GM19035 (cell line): ENCODE measurements around the gene DISC1.
"Not testable (repeated sequence)": the region's sequence is repeated elsewhere in the genome, so short reads cannot be mapped to it uniquely, and the experiment has no call there.

ENCODE experiments used
- ATAC-seq: cut with Tn5 transposase; IDR thresholded peaks from one replicate; pipeline ENCODE4 v1.9.1; 2021; ENCODE audit not compliant: unreplicated experiment

Gene DISC1

GRCh38 chr1:231666937-231667608, 40.5 kb downstream of the DISC1 start:
- no peak for ATAC-seq

- no peak for ATAC-seq
Observed at GRCh38 chr1:231667896-231668506, 41.4 kb downstream of the DISC1 start.

- ATAC-seq = no peak
Observed at GRCh38 chr1:231668826-231669225, 42.2 kb downstream of the DISC1 start.

GRCh38 chr1:231669864-231670621, 43.5 kb downstream of the DISC1 start:
- not testable (repeated sequence) for ATAC-seq

- no peak for ATAC-seq
Observed at GRCh38 chr1:231670755-231671154, 44.2 kb downstream of the DISC1 start.

- ATAC-seq = no peak
Observed at GRCh38 chr1:231674575-231674974, 48.0 kb downstream of the DISC1 start.

- no peak for ATAC-seq
Observed at GRCh38 chr1:231676487-231676886, 49.9 kb downstream of the DISC1 start.

GRCh38 chr1:231677442-231677841, 50.9 kb downstream of the DISC1 start:
- ATAC-seq = no peak

- no peak for ATAC-seq
Observed at GRCh38 chr1:231678011-231678432, 51.4 kb downstream of the DISC1 start.

- no peak for ATAC-seq
Observed at GRCh38 chr1:231679109-231679508, 52.5 kb downstream of the DISC1 start.

- no peak for ATAC-seq
Observed at GRCh38 chr1:231681006-231681405, 54.4 kb downstream of the DISC1 start.

GRCh38 chr1:231682779-231683178, 56.2 kb downstream of the DISC1 start:
- ATAC-seq = no peak

- no peak for ATAC-seq
Observed at GRCh38 chr1:231683439-231684165, 57.0 kb downstream of the DISC1 start.

- no peak for ATAC-seq
Observed at GRCh38 chr1:231684356-231685244, 58.0 kb downstream of the DISC1 start.

- no peak for ATAC-seq
Observed at GRCh38 chr1:231686384-231686783, 59.8 kb downstream of the DISC1 start.

GRCh38 chr1:231688989-231689388, 62.4 kb downstream of the DISC1 start:
- ATAC-seq = no peak

- ATAC-seq = no peak
Observed at GRCh38 chr1:231690059-231690458, 63.5 kb downstream of the DISC1 start.

GRCh38 chr1:231691618-231692259, 65.1 kb downstream of the DISC1 start:
- no peak for ATAC-seq

GRCh38 chr1:231693361-231694074, 66.9 kb downstream of the DISC1 start:
- ATAC-seq = no peak
